ENCODE data around the gene PIP5K1C.

PIP5K1C gene

GRCh38 chr19:3733549-3734309 lies 33.5 kb upstream of the PIP5K1C start:
- TF ChIP-seq EZH2phosphoT487 (conservative IDR thresholded peaks at IDR 0.05; ENCODE audit: low read length) (no peak), CTCF (IDR thresholded peaks at IDR 0.05; ENCODE audit: insufficient read depth, low read length, poor library complexity, severe bottlenecking) (no peak)
- Histone ChIP-seq H3K27me3 (ENCODE audit: low read length) (no peaks in the 10 kb centered on the region), H3K4me3 (ENCODE audit: insufficient read depth, low read length, poor library complexity, severe bottlenecking) (no peak overlapping the region), H3K9ac (ENCODE audit: low read length) (no peak overlapping the region), H3K4me2 (ENCODE audit: low read depth, low read length, poor library complexity, severe bottlenecking) (no peak overlapping the region), H3K9me3 (ENCODE audit: insufficient read depth, low read length) (no peaks in the 10 kb centered on the region), H3K36me3 (ENCODE audit: low read length) (no peaks in the 10 kb centered on the region), H4K20me1 (ENCODE audit: low read depth, low read length) (no peaks in the 10 kb centered on the region), H3F3A (ENCODE audit: insufficient read depth) (no peaks in the 10 kb centered on the region), H2AFZ (ENCODE audit: low read depth, low read length, severe bottlenecking) (no peak overlapping the region), H3K27ac (ENCODE audit: low read depth, low read length) (no peak overlapping the region), H3K79me2 (ENCODE audit: insufficient read depth, low read length) (no peaks in the 10 kb centered on the region), H3K9me2 (replicated peaks; ENCODE audit: insufficient read depth, low read length) (no peaks in the 10 kb centered on the region)

DNA sequence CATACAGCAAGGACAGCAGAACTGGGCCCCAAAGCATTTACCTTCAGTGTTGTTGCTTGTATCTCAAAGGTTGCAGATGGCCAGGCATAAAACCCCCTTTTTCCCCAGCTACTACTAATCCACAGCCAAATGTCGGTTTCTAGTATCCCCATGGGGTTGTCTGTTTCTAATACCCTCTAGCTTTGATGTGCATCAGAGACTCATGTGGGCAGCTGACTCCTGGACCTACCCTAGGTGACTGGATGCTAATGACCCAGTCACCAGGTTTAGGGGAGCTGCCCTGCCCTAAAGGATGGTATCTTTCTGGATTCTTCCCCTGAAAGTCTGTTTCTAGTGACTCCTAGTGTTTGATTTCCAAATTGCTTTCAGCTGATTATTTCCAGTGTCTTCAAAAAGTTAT lies 31.8 kb upstream of the PIP5K1C start:
- Histone ChIP-seq H4K20me1 (ENCODE audit: low read depth, low read length) (no peaks in the 10 kb centered on the region), H3F3A (ENCODE audit: insufficient read depth) (no peaks in the 10 kb centered on the region), H3K27me3 (ENCODE audit: low read length) (no peaks in the 10 kb centered on the region)

DNA sequence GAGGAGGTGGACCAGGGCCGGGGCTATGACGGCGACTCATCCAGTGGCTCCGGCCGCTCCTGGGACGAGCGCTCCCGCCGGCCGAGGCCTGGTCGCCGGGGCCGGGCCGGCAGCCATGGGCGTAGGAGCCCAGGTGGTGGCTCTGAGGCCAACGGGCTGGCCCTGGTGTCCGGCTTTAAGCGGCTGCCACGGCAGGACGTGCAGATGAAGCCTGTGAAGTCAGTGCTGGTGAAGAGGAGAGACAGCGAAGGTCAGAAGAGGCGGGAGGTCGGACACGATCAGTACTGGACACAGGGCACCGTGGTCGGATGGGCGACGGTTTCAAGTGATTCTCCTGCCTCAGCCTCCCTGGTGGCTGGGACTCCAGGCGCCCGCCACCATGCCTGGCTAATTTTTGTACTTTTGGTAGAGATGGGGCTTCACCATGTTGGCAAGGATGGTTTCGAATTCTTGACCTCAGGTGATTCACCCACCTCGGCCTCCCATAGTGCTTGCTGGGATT lies 30.2 kb upstream of the PIP5K1C start:
- no peaks in the 10 kb centered on the region for H3K9me3 ChIP-seq (ENCODE audit: insufficient read depth, low read length)
- H3K79me2 ChIP-seq (ENCODE audit: insufficient read depth, low read length), result no peaks in the 10 kb centered on the region
- H3K27ac ChIP-seq (ENCODE audit: low read depth, low read length), result no peak overlapping the region
- no peak overlapping the region for H3K9ac ChIP-seq (ENCODE audit: low read length)
- TF ChIP-seq CTCF (IDR thresholded peaks at IDR 0.05; ENCODE audit: insufficient read depth, low read length, poor library complexity, severe bottlenecking) (no peak), EZH2phosphoT487 (conservative IDR thresholded peaks at IDR 0.05; ENCODE audit: low read length) (no peak)
- H2AFZ ChIP-seq (ENCODE audit: low read depth, low read length, severe bottlenecking), result no peak overlapping the region
- no peak overlapping the region for H3K4me3 ChIP-seq (ENCODE audit: insufficient read depth, low read length, poor library complexity, severe bottlenecking)
- H3K4me2 ChIP-seq (ENCODE audit: low read depth, low read length, poor library complexity, severe bottlenecking), result no peak overlapping the region
- H3K9me2 ChIP-seq (replicated peaks; ENCODE audit: insufficient read depth, low read length), result no peaks in the 10 kb centered on the region
- no peaks in the 10 kb centered on the region for H3F3A ChIP-seq (ENCODE audit: insufficient read depth)
- H3K36me3 ChIP-seq (ENCODE audit: low read length), result no peaks in the 10 kb centered on the region
- no peaks in the 10 kb centered on the region for H3K27me3 ChIP-seq (ENCODE audit: low read length)
- H4K20me1 ChIP-seq (ENCODE audit: low read depth, low read length), result no peaks in the 10 kb centered on the region

More for the DNA sequence above, 31.8 kb upstream of the PIP5K1C start:
- H3K9me2 ChIP-seq (replicated peaks; ENCODE audit: insufficient read depth, low read length), result no peaks in the 10 kb centered on the region
- no peaks in the 10 kb centered on the region for H3K79me2 ChIP-seq (ENCODE audit: insufficient read depth, low read length)
- no peak for TF ChIP-seq EZH2phosphoT487 (conservative IDR thresholded peaks at IDR 0.05; ENCODE audit: low read length)
- no peak for TF ChIP-seq CTCF (IDR thresholded peaks at IDR 0.05; ENCODE audit: insufficient read depth, low read length, poor library complexity, severe bottlenecking)
- no peak overlapping the region for H3K9ac ChIP-seq (ENCODE audit: low read length)
- H3K4me2 ChIP-seq (ENCODE audit: low read depth, low read length, poor library complexity, severe bottlenecking), result no peak overlapping the region
- no peak overlapping the region for H2AFZ ChIP-seq (ENCODE audit: low read depth, low read length, severe bottlenecking)
- no peak overlapping the region for H3K27ac ChIP-seq (ENCODE audit: low read depth, low read length)
- no peaks in the 10 kb centered on the region for H3K9me3 ChIP-seq (ENCODE audit: insufficient read depth, low read length)
- no peak overlapping the region for H3K4me3 ChIP-seq (ENCODE audit: insufficient read depth, low read length, poor library complexity, severe bottlenecking)
- H3K36me3 ChIP-seq (ENCODE audit: low read length), result no peaks in the 10 kb centered on the region
